ENCODE results near the gene PHF5A.

GRCh38 chr22:41470886-41471285 is 2.4 kb upstream of the PHF5A start:
- TF ChIP-seq EZH2phosphoT487 (IDR thresholded peaks at IDR 0.05; ENCODE audit: borderline replicate concordance, low read depth) (no peak), GABPA (IDR thresholded peaks at IDR 0.05; ENCODE audit: low read depth) (no peak), CTCF (IDR thresholded peaks at IDR 0.05) (no peak), EP300 (IDR thresholded peaks at IDR 0.05; ENCODE audit: borderline replicate concordance in 1 of 2, low read depth in 1 of 2, low read length in 1 of 2) (no peak), TEAD4 (IDR thresholded peaks at IDR 0.05; ENCODE audit: borderline replicate concordance, insufficient read depth) (no peak)
